ENCODE measurements around the gene ALMS1. TPM values are rescaled to one million over a fixed set of nuclear protein-coding genes. Genes with fewer than 3 reads are reported as not detected.
"Not testable (repeated sequence)": the region's sequence is repeated elsewhere in the genome, so short reads cannot be mapped to it uniquely, and the experiment has no call there.

ALMS1 gene
- total and polyA plus RNA-seq, 2 experiments from 2014 or later = 6.8 to 30.1 TPM

- Histone ChIP-seq H3K4me3 (no peak overlapping the region), H3K27me3 (no peaks in the 10 kb centered on the region), H3K27ac (no peak overlapping the region), H3K9me3 (ENCODE audit: low read depth) (no peaks in the 10 kb centered on the region), H3K4me1 (ENCODE audit: low read depth) (no peaks in the 10 kb centered on the region), H3K36me3 (no peaks in the 10 kb centered on the region)
- no peak for TF ChIP-seq CTCF (IDR thresholded peaks at IDR 0.05; ENCODE audit: low read depth, low read length)
- no peak for DNase-seq (ENCODE audit: low read depth in 1 of 2, low spot score in 1 of 2)
Observed at GRCh38 chr2:73611867-73612266, 226.2 kb downstream of the ALMS1 start.

GRCh38 chr2:73614105-73614504, 228.5 kb downstream of the ALMS1 start:
- no peak for TF ChIP-seq CTCF (IDR thresholded peaks at IDR 0.05; ENCODE audit: low read depth, low read length)
- no peak overlapping the region for H3K4me3 ChIP-seq
- no peak overlapping the region for H3K27ac ChIP-seq
- H3K36me3 ChIP-seq = no peaks in the 10 kb centered on the region
- H3K4me1 ChIP-seq (ENCODE audit: low read depth) = no peaks in the 10 kb centered on the region
- no peak for DNase-seq (ENCODE audit: low read depth in 1 of 2, low spot score in 1 of 2)
- no peaks in the 10 kb centered on the region for H3K9me3 ChIP-seq (ENCODE audit: low read depth)
- no peaks in the 10 kb centered on the region for H3K27me3 ChIP-seq

GRCh38 chr2:73614997-73615396, 229.4 kb downstream of the ALMS1 start:
- Histone ChIP-seq H3K4me1 (ENCODE audit: low read depth) (no peaks in the 10 kb centered on the region), H3K4me3 (no peak overlapping the region), H3K9me3 (ENCODE audit: low read depth) (no peaks in the 10 kb centered on the region), H3K27ac (no peak overlapping the region), H3K36me3 (no peaks in the 10 kb centered on the region), H3K27me3 (no peaks in the 10 kb centered on the region)
- no peak for TF ChIP-seq CTCF (IDR thresholded peaks at IDR 0.05; ENCODE audit: low read depth, low read length)
- DNase-seq (ENCODE audit: low read depth in 1 of 2, low spot score in 1 of 2) = no peak

GRCh38 chr2:73619925-73620324, 234.3 kb downstream of the ALMS1 start:
- not testable (repeated sequence) for H3K4me1 ChIP-seq (ENCODE audit: low read depth); DNase-seq (ENCODE audit: low read depth in 1 of 2, low spot score in 1 of 2); H3K27ac ChIP-seq; H3K27me3 ChIP-seq; H3K36me3 ChIP-seq; H3K9me3 ChIP-seq (ENCODE audit: low read depth); H3K4me3 ChIP-seq
- TF ChIP-seq CTCF (IDR thresholded peaks at IDR 0.05; ENCODE audit: low read depth, low read length) = peak; percentile 29

GRCh38 chr2:73624036-73624435, 238.4 kb downstream of the ALMS1 start:
- not testable (repeated sequence) for H3K9me3 ChIP-seq (ENCODE audit: low read depth); H3K4me1 ChIP-seq (ENCODE audit: low read depth); H3K36me3 ChIP-seq; H3K27me3 ChIP-seq; H3K4me3 ChIP-seq; H3K27ac ChIP-seq; DNase-seq (ENCODE audit: low read depth in 1 of 2, low spot score in 1 of 2)

- DNase-seq (ENCODE audit: low read depth in 1 of 2, low spot score in 1 of 2) = not testable (repeated sequence)
Observed at GRCh38 chr2:73624625-73625024, 239.0 kb downstream of the ALMS1 start.

GRCh38 chr2:73626237-73626636, 240.6 kb downstream of the ALMS1 start:
- DNase-seq (ENCODE audit: low read depth in 1 of 2, low spot score in 1 of 2); H3K27me3 ChIP-seq; H3K4me1 ChIP-seq (ENCODE audit: low read depth); H3K36me3 ChIP-seq; H3K9me3 ChIP-seq (ENCODE audit: low read depth); H3K4me3 ChIP-seq; H3K27ac ChIP-seq: not testable (repeated sequence)

More at GRCh38 chr2:73624625-73625024, 239.0 kb downstream of the ALMS1 start:
- H3K9me3 ChIP-seq (ENCODE audit: low read depth); H3K27me3 ChIP-seq; H3K4me1 ChIP-seq (ENCODE audit: low read depth); H3K4me3 ChIP-seq; H3K27ac ChIP-seq; H3K36me3 ChIP-seq: not testable (repeated sequence)
- TF ChIP-seq CTCF (IDR thresholded peaks at IDR 0.05; ENCODE audit: low read depth, low read length) = peak; percentile 15

- H3K9me3 ChIP-seq (ENCODE audit: low read depth); H3K27me3 ChIP-seq; H3K4me1 ChIP-seq (ENCODE audit: low read depth); H3K4me3 ChIP-seq; DNase-seq (ENCODE audit: low read depth in 1 of 2, low spot score in 1 of 2); H3K27ac ChIP-seq; H3K36me3 ChIP-seq: not testable (repeated sequence)
Observed at GRCh38 chr2:73628493-73628892, 242.9 kb downstream of the ALMS1 start.

All from cardiac muscle cell (in vitro differentiated cells and primary cell).